ENCODE data around the gene KCNK17. TPM values are rescaled to one million over a fixed set of nuclear protein-coding genes. Genes with fewer than 3 reads are reported as not detected.

Gene KCNK17
- total RNA-seq, 1 experiment from 2014 or later, result not detected

GRCh38 chr6:39357998-39358686 is 43.9 kb upstream of the KCNK17 start:
- no peak for DNase-seq (ENCODE audit: low read depth, low spot score)
- Histone ChIP-seq H3K9me3 (ENCODE audit: control insufficient read depth in 1 of 2, insufficient read depth in 1 of 2, low read depth in 1 of 2, low read length in 2 of 2) (no peaks in the 10 kb centered on the region), H3K9ac (ENCODE audit: low read length) (no peak overlapping the region), H3K4me2 (ENCODE audit: low read length) (no peak overlapping the region), H3K9me2 (ENCODE audit: insufficient read depth) (no peaks in the 10 kb centered on the region), H2AFZ (ENCODE audit: low read depth, low read length, poor library complexity, severe bottlenecking) (no peak overlapping the region), H4K20me1 (ENCODE audit: insufficient read depth) (no peaks in the 10 kb centered on the region), H3K79me2 (ENCODE audit: insufficient read depth, low read length) (no peaks in the 10 kb centered on the region), H3K36me3 (ENCODE audit: control insufficient read depth in 1 of 2, insufficient read depth in 2 of 2, low read length in 2 of 2) (no peaks in the 10 kb centered on the region), H3K4me1 (ENCODE audit: control insufficient read depth in 1 of 2, insufficient read depth in 2 of 2, low read length in 2 of 2) (peaks cover 0 to 7% of the 10 kb centered on the region in 2 experiments; a peak in 1 of 4 replicates), H3K4me3 (replicated peaks in 1 of 2; ENCODE audit: low read depth in 1 of 2, low read length in 2 of 2) (no peak overlapping the region), H3K27ac (ENCODE audit: low read depth, low read length) (no peak overlapping the region), H3K27me3 (ENCODE audit: insufficient read depth, low read length) (no peaks in the 10 kb centered on the region)
- intact Hi-C loops (cut with micrococcal nuclease), result no loop called here
- RAD21 ChIA-PET (ENCODE audit: low non-redundant PET in 1 of 2, low total read pairs in 2 of 2, uncharacterized antibody in 2 of 2, unreplicated experiment in 2 of 2), result no interaction called here
- POLR2A ChIA-PET, result no interaction called here
- ATAC-seq, result no peak
- BruUV-seq (replicated peaks), result no TSS peak
- TF ChIP-seq SIN3A (IDR thresholded peaks at IDR 0.05; ENCODE audit: low read depth) (no peak), FOSL1 (IDR thresholded peaks at IDR 0.05; ENCODE audit: low read depth) (no peak), POLR2AphosphoS5 (IDR thresholded peaks at IDR 0.05; ENCODE audit: low read depth, low read length) (no peak), YY1 (IDR thresholded peaks at IDR 0.05; ENCODE audit: extremely low read depth, insufficient replicate concordance, low read depth, low read length) (no peak), CEBPB (IDR thresholded peaks at IDR 0.05; ENCODE audit: low read depth) (no peak), ELF1 (IDR thresholded peaks at IDR 0.05; ENCODE audit: borderline replicate concordance, low read depth) (no peak), ZNF274 (IDR thresholded peaks at IDR 0.05; ENCODE audit: low read depth, low read length) (no peak), ZBTB33 (IDR thresholded peaks at IDR 0.05; ENCODE audit: extremely low read depth, insufficient replicate concordance, low read length) (no peak), POLR2A (IDR thresholded peaks at IDR 0.05; ENCODE audit: borderline replicate concordance, extremely low read depth, insufficient read depth, insufficient read length) (no peak), REST (IDR thresholded peaks at IDR 0.05; ENCODE audit: low read depth) (no peak), CBX3 (IDR thresholded peaks at IDR 0.05; ENCODE audit: low read depth) (no peak), EGR1 (IDR thresholded peaks at IDR 0.05; ENCODE audit: low read depth) (no peak)
- CTCF ChIA-PET, result no interaction called here
